ENCODE data around the gene MAPK1IP1L.
"Not testable (repeated sequence)": the region's sequence is repeated elsewhere in the genome, so short reads cannot be mapped to it uniquely, and the experiment has no call there.

The MAPK1IP1L gene

DNA sequence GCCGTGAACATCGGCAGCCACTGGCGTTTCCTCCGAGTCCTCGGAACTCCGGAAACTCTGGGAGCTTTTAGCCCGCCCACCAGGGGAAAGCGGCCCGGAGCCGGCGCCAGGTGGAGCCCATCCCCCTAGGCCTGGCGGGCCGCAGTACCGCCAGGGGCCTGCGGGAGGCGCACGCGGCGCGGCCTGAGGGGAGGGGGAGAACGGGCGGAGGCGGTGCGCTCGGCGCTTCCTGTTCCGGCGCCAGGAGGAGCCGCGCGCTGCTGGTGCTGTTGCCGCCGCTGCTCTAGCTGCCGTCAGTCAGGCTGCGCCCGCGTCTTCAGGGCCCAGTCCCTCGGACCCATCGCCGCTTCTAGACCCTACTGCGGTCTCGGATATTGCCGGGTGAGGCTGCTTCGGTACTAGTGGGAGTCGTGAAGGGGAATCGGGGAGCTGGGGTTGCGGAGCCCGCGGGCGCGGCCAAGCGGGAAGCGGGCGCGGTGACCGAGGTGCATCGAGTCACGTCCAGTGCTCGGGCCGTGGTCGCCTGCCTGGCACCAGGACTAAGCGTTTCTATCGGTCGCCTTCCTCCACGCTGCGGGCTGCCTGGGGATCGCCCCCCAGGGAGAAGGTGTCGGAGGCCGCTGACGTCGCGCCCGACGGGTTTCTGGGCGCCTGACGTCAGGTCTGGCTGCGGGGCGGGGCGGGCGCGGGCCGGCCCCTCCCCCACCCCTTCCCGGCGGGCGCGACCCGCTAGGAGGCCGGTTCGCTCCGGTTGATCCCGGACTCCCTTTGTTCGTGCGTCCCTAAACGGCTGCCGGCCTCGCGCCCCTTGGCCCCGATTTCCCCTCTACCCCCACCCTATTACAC is at the start of gene MAPK1IP1L:
Gene MAPK1IP1L, plus strand, starts transcription at position 225 of the 846 bp plus-strand sequence. CDS start 10,037 bp downstream, outside the sequence.
- DNase-seq = peak; percentile 84

DNA sequence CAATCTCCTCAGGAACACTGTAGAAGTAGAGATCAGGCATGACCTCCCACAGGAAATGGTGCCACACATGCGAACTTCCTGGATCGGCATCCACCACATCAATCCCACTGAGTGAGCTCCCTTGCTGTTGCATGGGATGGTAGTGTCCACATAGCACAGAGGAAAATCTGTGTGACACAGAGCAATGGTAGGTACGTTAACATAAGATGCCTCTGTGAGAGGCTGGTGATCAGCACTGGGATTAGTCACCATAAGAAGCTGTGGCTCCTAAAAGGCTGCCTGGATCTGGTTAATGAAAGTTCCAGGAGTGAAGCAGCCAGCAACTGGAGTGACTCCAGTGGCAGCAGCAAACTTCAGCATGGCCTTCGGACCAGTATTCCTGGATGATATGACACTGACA is 46.4 kb upstream of the MAPK1IP1L start:
- DNase-seq = no peak

DNA sequence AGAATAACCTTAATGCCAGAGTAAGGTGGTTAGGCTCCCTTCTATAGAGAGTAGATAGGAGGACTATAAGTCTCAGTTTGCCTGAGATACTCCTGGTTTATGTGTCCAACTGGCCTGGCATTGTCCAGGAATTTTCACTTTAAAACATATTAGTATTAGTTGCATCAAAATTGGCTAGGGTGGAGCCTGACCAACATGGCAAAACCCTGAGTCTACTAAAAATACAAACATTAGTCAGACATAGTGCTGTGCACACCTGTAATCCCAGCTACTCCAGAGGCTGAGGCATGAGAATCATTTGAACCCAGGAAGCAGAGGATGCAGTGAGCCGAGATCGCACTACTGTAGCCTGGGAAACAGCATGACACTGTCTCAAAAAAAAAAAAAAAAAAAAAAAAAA is 36.4 kb upstream of the MAPK1IP1L start:
- DNase-seq = no peak

DNA sequence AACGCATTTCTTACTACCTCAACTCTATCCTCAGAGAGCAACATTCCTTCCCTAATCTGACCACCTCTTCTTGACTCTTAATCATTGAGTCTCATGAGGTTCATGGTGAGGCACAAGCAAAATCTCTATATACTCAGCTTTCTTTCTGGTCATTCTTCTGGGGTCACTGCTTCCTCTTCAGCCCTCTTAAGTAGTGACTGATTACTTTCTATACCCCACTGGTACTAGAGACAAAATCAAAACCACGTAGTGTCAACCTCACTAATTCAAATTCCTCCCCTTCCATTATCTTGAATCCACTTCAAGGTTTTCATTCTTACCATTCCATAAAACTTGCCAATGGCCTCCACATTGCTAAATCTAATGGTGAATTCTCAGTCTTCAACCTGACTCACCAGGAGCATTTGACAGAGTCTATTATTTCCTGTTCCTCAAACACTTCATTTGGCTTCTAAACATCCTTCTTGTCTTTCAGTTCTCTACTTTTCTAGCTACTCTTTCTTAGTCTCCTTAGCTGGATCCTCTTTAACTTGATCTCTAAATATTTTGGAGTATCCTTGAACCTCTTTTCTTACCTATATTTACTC is 31.4 kb upstream of the MAPK1IP1L start:
- no peak for DNase-seq

DNA sequence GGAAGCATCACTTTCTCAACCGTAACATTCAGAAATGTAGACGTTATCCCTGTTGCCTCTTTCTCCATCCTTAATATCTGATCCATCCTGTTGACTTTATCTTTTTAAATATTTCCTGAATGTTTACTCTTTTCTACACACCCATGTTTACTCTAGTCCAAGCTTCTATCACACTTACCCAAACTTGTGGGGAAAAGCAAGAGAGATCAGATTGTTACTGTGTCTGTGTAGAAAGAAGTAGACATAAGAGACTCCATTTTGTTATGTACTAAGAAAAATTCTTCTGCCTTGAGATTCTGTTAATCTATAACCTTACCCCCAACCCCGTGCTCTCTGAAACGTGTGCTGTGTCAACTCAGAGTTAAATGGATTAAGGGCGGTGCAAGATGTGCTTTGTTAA is 27.1 kb upstream of the MAPK1IP1L start:
- not testable (repeated sequence) for DNase-seq

DNA sequence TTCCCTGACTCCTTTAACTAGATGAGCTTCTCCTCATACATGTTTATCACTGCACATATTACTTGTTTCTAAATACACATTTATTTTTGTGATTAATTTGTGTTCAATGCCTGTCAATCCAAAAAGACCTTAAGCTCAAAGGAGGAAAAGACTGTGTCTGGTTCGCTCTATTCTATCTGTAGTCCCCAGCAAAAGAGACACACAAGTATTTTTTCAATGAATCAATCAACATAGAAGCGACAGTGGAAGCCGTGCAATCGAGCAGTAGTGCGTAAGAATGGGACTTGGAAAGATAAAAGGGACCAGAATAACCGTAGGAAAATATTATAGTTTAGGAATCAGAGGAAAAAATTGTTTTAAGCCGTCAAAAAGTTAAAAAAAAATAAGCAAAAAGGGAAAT is 25.5 kb upstream of the MAPK1IP1L start:
- no peak for DNase-seq

DNA sequence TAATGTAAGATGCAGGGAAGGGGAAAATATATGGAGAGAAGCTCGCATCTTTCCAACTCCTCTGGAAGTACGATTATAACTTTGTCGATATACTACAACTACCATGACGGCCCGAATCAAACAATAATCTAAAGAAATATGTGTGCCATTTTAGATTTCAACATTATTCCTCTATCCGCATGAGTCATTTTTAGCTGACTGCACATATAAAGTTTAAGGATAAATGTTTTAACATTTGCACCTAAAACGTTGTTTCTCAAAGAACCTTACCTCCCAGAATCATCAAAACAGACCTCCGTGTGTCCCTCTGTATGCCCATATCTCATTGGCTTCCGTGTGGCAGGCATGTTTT is 25.0 kb upstream of the MAPK1IP1L start:
- no peak for DNase-seq

DNA sequence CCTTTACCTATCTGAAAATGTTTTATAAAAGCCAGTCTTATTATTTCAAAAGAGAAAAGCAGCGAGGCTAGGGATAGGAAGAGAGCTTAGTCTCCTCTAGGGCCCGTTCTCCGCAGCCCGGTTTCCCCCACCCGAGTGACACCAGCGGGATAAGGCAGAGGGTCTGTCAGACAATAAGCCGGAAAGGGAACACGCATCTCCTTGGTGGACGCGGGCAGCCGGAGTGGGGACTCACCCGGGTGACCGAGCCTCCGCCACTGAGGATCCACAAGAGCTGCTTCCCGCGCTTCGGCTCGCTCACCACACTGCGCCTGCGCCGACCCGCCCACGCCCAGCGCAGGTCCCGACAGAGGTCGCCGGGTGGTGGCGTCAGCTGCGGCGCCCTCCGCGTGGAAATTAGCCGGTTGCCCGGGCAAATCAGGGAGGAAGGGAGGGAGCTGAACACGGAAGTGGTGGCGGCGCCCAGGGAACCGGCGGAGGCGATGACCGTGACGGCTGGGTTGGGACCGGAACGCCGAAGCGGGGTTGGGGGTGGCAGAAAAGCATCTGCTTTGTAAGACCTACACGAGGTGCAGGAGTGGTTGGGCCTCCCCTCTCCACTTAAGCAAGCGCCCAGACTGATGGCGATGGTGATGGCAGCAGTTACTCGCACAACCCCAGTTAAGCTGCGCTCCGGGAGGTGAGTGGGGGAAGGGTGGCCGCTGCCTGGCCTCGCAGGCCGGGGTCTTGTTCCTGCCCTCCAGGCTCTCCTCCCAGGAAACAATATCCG is 24.5 kb upstream of the MAPK1IP1L start, which contains the start of the genes SOCS4 and WDHD1:
Gene SOCS4, plus strand, starts transcription at position 444 of the 769 bp plus-strand sequence. CDS start 15,806 bp downstream, outside the sequence.
Gene WDHD1, minus strand, starts transcription at position 307 of the 769 bp plus-strand sequence. CDS start 312 bp downstream, outside the sequence.
- DNase-seq = peak; percentile 92

DNA sequence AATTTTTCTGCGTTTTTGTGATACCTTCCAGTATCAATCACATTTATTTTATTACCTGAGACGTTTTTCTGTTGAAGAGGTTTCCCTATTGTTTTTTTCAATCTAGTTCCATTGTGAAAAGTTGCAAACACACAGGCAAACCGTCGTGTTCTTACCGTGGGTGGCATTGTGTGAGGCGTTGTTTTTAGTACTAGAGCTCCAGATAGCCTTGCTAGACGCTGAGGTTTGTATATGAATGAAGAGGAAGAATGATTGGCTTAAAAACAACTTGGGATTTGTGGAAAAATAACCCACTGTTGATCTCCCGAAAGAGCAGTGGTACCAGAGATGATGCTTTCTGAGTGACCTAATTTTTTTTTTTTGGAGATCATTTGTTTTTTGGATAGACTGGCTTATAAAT is 23.4 kb upstream of the MAPK1IP1L start:
- DNase-seq = no peak

DNA sequence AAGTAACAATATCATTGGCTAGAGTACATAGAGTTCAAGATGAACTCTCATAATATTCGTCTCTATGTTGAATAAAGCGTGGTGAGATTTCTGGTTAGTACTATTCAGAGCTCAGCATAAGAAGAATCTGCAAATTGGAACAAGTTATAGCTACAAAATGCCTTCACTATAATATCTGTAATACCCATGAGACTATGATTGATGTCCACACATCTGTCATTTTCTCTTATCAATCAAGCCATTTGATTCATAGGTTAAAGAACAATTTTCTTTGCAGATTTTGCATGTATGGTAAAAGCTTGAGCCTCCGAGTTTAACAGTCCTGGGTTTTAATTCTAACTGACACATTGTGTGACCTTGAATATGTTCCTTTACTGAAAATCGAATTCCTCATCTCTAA is 23.0 kb upstream of the MAPK1IP1L start:
- no peak for DNase-seq

DNA sequence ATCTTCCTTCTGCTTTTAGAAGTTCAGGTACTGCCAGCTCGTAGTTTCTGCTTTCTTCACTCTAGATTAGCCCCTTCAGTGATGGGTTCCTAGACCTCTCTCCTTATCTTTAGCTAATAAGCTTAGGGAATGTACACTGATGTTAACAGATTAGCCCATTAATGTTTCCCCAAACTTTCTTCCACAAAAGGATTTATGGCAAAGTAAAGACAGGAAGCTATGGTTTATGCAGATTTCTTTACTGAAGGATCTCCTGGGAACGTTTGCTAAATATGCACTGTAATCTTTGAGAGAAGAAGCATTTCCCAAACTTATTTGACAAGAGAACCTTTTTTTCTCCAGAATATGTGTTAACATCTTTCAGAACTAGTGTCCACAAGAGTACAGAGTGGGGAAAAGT is 20.3 kb upstream of the MAPK1IP1L start:
- DNase-seq = no peak

DNA sequence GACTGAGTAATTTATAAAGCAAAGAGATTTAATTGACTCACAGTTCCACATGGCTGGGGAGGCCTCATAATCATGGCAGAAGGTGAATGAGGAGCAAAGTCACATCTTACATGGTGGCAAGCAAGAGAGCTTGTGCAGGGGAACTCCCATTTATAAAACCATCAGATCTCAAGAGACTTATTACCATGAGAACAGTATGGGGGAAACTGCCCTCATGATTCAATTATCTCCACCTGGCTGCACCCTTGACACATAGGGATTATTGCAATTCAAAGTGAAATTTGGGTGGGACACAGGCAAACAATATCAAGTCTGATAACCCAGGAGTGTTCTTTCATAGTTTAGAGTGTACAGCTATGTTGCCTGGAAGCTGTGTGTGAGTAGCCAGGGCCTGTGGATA is 13.5 kb upstream of the MAPK1IP1L start:
- not testable (repeated sequence) for DNase-seq

DNA sequence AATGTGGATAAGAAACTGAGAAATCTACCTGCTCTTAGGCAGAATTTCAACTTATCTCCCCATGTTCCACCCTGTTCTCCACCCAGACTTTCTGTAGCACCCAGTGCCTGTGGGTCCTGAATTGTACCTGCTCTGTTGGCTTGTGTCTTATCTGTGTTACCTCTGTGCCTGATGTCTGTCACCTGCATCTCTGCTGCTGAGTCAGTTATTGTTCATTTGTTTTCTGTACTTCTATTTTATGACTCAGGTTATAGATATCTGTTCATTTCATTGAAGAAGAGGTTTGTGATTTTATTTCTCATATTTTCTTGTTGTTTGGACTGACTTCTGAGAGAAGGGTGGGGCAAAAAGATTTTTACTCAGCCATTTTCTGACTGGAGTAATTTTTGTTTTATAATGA is 12.7 kb upstream of the MAPK1IP1L start:
- DNase-seq = no peak

DNA sequence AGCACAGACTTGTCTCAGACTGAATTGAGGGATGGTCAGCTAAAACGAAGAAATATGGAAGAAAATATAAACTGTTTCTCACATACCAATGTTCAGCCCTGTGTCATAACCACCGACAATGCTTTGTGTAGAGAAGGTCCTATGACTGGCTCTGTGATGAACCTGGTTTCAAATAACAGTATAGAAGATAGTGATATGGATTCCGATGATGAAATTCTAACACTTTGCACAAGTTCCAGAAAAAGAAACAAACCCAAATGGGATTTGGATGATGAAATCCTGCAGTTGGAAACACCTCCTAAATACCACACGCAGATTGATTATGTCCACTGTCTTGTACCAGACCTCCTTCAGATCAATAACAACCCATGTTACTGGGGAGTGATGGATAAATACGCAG is 7.9 kb upstream of the MAPK1IP1L start:
- no peak for DNase-seq

DNA sequence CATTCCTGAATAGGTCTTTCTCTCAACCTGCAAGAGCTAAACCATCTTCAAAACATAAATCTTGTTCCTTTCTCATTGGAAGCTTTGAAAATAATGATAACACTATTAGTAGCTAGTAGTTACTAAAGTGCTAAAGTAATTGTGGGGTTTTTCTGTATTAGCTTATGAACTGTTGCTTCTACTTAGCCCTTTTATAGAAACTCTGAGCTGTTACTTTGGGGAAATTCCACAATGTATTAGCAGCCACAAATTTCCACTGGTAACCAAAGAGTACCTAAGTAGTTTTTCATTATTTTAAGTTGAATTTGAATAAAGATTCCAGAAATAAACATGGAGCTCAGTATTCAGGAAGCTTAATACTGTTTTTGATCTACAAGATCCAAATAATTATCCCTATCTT is 6.4 kb upstream of the MAPK1IP1L start:
- DNase-seq = no peak

DNA sequence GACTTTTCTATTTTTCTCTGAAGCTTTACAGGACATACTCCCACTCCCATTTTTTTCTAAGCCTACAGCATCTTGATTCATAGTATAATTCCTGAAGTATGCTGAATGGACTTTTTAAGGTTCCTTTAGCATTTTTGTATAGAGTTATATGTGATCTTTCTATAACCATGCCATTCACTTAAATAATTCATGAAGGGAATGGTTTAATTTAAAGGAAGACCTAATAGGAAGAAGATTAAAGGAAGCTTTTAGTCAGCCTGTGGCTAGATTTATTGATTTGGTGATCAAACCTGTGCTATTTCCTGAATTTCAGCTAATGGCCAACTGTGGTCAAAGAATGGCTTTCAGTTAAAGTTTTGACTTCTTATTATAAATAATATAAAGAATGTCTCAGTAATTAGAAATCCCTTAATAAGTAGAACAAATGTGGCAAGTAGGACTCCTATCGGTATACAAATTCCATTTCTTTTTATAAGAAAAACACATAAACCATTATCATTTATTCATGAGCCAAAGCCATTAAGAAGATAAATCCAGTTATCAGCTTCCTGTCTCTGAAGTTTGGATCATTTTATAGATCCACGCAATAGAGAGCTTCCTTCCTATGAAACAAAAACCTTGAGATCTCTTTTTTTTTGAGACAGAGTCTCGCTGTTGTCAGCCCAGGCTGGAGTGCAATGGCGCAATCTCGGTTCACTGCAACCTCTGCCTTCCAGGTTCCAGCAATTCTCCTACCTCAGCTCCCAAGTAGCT is 4.0 kb upstream of the MAPK1IP1L start:
- DNase-seq = no peak

DNA sequence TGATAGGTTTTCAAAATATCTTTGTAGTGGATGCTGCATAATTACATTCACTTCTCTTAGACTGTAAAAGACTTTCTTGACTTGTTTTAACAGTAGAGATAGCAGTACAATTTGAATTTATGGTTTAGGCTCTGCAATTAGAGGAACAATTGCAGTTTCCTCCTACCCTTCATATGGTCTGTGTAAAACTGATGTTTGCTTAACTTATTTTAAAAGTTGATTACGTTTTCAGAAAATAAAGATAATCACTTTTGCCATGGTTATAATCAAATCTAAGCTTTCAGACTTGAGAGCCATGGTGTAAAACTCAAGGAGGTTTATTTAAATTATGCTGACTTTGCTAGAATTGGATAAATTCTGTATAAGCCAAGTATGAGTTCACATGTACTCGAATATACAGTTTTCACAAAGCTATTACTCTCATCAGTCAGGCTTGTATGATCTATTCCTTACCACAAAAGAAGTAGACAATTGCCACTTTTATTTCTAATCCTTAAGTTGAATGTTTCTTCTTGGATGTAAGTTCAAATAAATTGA is 2.5 kb upstream of the MAPK1IP1L start:
- DNase-seq = no peak

DNA sequence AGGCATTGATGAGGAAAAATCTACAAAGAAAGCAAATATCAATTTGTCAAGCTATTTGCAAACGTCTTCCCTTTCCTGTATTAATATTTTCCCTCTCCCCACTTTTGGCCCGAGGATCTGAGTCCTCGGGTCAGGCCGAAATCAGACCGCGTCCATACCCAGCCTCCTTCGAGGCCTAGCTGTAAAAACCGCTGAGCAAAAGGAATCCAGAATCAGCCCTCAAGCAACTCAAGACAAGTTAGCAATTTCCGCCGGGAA is 353 bp upstream of the MAPK1IP1L start:
- no peak for DNase-seq

DNA sequence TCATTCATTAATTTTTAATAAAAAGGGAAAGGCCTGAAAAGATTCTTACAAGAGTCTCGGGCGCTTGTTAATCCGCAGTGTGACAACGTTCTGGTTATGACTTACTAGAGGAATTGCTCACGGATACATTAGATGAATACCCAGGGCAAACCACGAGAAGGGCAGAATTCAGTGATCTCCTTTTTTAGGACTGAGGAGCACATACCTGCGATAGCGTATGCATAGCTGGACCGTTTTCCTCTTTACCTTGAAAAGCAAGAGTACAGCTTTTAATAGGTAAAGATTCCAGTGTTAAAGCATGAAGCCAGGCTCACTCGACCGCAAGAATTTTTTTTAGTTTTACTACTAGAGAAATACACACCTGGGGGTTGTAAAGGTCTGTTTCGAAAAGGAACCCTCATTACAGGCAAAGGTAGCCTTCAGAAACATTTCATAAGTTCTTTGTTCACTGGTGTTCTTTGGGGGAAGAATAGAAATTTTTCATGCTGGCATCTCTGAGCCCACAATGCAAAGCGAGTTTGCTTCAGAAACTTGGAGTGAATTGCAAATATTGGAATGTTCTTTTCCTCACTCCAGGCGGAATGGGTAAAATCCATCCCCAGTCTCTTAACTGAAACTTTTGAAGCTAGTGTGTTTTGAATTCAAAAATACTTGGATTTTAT is 953 bp downstream of the MAPK1IP1L start:
- no peak for DNase-seq

DNA sequence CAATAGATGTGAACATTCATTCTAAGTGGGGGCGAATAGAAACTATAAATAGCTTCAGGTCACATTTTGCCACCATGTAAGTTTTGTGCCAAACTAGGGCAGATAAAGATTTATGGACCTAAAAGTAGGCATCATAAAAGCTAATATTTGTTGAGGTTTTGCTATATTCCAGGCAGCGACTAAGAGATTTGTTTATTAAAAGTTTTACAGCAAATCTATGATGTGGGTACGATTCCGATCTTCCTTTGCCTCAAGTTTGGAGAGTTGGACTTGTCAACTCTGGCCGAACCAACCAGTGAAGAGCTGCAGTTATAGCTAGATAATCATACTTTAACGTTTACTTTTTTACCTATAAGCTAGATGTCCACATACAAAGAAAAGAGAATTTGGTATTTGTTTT is 1.6 kb downstream of the MAPK1IP1L start:
- no peak for DNase-seq

DNA sequence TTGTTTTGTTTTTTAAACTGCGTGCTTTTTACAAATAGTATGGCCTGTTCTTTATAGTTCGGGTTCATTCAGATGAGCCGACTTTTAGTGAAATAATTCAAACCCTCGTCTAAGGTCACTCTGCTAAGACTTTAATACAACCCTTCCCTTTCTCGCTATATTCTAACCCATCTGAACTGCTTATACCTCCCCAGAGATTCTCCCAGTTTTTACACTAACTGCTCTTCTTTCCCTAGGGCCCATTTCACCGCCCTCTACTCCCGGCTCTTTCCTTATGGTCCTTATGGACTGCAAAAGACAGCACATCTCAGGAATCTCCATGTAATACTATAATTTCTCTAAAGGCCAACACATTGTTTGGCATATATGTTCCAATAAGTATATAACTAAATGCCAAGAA is 2.1 kb downstream of the MAPK1IP1L start:
- no peak for DNase-seq

DNA sequence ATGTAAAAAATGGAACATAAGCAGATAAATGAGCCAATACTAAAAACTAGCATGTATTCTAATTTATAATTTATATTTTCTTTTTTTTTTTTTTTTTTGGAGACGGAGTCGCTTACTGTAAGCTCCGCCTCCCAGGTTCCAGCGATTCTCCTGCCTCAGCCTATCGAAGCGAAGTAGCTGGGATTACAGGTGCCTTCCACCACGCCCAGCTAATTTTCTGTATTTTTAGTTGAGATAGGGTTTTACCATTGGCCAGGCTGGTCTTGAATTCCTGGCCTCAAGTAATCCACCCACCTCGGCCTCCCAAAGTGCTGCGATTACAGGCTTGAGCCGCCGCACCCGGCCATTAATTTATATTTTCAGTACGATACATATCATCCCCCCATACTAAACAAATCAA is 2.7 kb downstream of the MAPK1IP1L start:
- DNase-seq = no peak
